ENCODE measurements around the gene MAP4K2. TPM values are rescaled to one million over a fixed set of nuclear protein-coding genes. Genes with fewer than 3 reads are reported as not detected.
A peak's percentile ranks its signal among the peaks of the same experiment; 100 is the strongest.

The MAP4K2 gene
- total and polyA plus RNA-seq, 8 donors = 6.1 to 24.0 (median 7.7) TPM

DNA sequence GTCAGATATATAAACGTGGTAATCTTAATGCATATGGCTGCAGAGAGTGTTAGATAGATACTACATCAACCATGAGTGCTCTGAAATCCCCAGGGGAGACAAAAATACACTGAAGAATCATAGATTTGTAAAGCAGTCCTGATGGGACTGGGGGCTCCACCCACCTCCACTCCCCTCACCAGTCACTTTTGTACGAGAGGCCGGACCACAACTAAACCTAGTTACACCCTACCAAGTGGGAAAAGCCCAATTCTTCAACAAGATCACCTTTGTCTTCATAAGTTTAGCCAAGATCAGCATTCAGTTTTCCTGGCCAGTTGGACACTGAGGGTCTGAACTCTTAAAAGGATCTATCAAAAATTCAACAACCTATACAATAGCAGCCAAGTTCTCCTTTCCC, 26.1 kb downstream of the MAP4K2 start:
- FAIRE-seq (no peak), ATAC-seq (no peak), DNase-seq (peak in 1 of 6 donors; percentile 13)
- peak overlapping the region in 1 of 4 donors; percentile 20 for H3K27ac ChIP-seq
- TF ChIP-seq CTCF (IDR thresholded peaks at IDR 0.05) = no peak
- H3K4me3 ChIP-seq = peak overlapping the region in 3 of 4 donors; percentile 45 to 99 (median 89)
- H3K9me3 ChIP-seq = no peaks in the 10 kb centered on the region
- peaks cover 0 to 40% (median 27%) of the 10 kb centered on the region in 3 donors for H3K4me1 ChIP-seq
- intact Hi-C loops (cut with DNase I) = no loop called here
- no peaks in the 10 kb centered on the region for H3K27me3 ChIP-seq
- WGBS, 2 donors = 10 to 11% methylated on average over 3 of the region's 3 CpGs
- H3K36me3 ChIP-seq = peaks cover 3 to 48% (median 33%) of the 10 kb centered on the region in 3 donors

DNA sequence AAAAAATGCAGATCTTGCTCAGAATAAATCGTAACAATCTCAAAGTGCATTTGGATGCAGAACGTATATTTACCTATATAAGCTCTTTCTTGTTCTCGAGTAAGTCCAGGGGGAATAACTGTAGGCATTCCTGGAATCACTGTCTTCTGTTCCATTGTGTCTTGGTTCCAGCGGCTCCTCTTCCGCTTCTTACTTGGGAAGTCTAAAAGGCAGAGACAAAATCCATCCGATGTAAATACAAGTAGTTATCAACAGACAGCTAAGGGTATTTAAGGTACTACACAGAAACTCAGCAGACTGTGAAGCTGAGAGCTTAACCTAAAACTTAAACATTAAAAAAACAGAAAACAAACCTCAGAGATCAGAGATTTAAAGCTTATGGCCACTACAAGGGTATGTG, 26.6 kb downstream of the MAP4K2 start:
- H3K27ac ChIP-seq = no peak overlapping the region
- no peak for DNase-seq
- no peak for FAIRE-seq
- WGBS, 2 donors = 34 to 47% methylated on average over 6 of the region's 6 CpGs
- H3K4me1 ChIP-seq = peaks cover 0 to 40% (median 27%) of the 10 kb centered on the region in 3 donors
- no peak for ATAC-seq
- no peaks in the 10 kb centered on the region for H3K27me3 ChIP-seq
- intact Hi-C loops (cut with DNase I) = no loop called here
- peak overlapping the region in 3 of 4 donors; percentile 45 to 99 (median 89) for H3K4me3 ChIP-seq
- TF ChIP-seq CTCF (IDR thresholded peaks at IDR 0.05) = no peak
- peaks cover 3 to 52% (median 35%) of the 10 kb centered on the region in 3 donors for H3K36me3 ChIP-seq
- H3K9me3 ChIP-seq = no peaks in the 10 kb centered on the region

DNA sequence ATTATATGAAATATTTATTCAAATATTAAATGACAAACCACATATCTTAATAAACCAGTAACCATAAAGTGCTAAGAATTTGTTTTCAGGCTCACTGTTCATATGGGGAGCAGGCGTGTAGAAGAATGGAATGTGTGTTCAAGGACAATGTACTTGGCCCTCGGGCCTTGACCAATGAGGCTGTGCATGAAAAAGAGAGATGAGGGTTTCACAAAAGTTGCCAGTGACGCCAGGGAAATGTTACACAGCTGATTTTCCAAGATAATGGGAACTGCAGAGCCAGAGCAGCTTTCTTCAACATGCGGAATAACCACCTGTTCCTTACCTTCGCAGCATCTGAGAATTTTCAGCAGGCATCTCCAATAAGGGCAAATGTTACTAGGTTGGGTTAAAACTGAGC, 28.9 kb downstream of the MAP4K2 start:
- intact Hi-C loops (cut with DNase I) = no loop called here
- 43 to 46% methylated on average over 5 of the region's 5 CpGs for WGBS, 2 donors
- no peak for DNase-seq
- ATAC-seq = no peak
- Histone ChIP-seq H3K4me3 (no peak overlapping the region), H3K4me1 (peaks cover 0 to 40% (median 21%) of the 10 kb centered on the region in 3 donors), H3K27ac (no peak overlapping the region), H3K9me3 (no peaks in the 10 kb centered on the region), H3K27me3 (no peaks in the 10 kb centered on the region), H3K36me3 (peaks cover 8 to 75% (median 54%) of the 10 kb centered on the region in 3 donors)
- FAIRE-seq = no peak
- no peak for TF ChIP-seq CTCF (IDR thresholded peaks at IDR 0.05)

DNA sequence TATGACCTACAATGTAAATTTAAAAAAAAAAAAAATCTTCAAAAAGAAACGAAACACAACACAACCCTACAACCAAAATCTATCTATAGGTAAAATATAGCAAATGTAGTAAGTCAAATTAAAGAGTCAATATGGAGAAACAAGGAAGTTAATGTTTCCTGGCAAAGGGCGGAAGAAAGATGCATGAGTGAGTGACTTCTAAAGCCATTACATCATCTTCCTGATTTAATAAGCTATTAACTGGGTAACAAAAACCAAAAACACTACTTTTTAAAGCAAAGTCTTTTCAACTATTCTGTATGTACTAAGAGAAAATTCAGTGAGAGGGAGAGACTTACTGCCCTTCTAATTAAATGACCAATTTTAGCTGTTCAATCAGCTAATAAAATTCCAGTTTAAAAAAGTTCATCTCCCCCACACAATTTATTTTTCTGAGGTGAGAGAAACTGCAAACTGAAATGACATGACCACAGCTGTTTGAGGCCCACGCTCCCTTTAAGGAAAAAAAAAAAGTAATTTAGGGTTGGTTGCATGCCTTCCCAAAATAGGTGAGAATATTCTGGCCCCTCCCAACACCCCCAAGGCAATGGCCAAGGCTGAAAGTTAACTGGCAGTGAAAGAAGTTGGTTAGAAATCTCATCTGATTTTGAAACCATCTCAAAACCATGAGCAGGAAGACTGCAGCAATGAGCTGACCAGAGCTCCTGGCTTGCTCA, 30.6 kb downstream of the MAP4K2 start:
- FAIRE-seq (no peak), ATAC-seq (no peak), DNase-seq (no peak)
- no peak overlapping the region for H3K4me3 ChIP-seq
- WGBS, 2 donors = 70 to 82% methylated on average over 3 of the region's 3 CpGs
- no peaks in the 10 kb centered on the region for H3K27me3 ChIP-seq
- no peaks in the 10 kb centered on the region for H3K9me3 ChIP-seq
- intact Hi-C loops (cut with DNase I) = no loop called here
- H3K36me3 ChIP-seq = peaks cover 13 to 92% (median 71%) of the 10 kb centered on the region in 3 donors
- peak overlapping the region in 2 of 4 donors; percentile 3 to 24 for H3K27ac ChIP-seq
- H3K4me1 ChIP-seq = peaks cover 0 to 40% (median 21%) of the 10 kb centered on the region in 3 donors
- no peak for TF ChIP-seq CTCF (IDR thresholded peaks at IDR 0.05)

GRCh38 chr11:64771861-64772260, 31.2 kb downstream of the MAP4K2 start:
- Histone ChIP-seq H3K36me3 (peaks cover 19 to 98% (median 77%) of the 10 kb centered on the region in 3 donors), H3K27ac (peak overlapping the region in 1 of 4 donors; percentile 24), H3K9me3 (no peaks in the 10 kb centered on the region), H3K4me3 (no peak overlapping the region), H3K4me1 (peaks cover 0 to 39% (median 21%) of the 10 kb centered on the region in 3 donors), H3K27me3 (no peaks in the 10 kb centered on the region)
- intact Hi-C loops (cut with DNase I) = no loop called here
- FAIRE-seq = no peak
- WGBS, 2 donors = 83 to 88% methylated on average over 2 of the region's 2 CpGs
- no peak for ATAC-seq
- no peak for TF ChIP-seq CTCF (IDR thresholded peaks at IDR 0.05)
- DNase-seq = no peak

Measured in pancreas (tissue), 10 donors.